Measurements from ENCODE around the gene IER3.

IER3 gene

DNA sequence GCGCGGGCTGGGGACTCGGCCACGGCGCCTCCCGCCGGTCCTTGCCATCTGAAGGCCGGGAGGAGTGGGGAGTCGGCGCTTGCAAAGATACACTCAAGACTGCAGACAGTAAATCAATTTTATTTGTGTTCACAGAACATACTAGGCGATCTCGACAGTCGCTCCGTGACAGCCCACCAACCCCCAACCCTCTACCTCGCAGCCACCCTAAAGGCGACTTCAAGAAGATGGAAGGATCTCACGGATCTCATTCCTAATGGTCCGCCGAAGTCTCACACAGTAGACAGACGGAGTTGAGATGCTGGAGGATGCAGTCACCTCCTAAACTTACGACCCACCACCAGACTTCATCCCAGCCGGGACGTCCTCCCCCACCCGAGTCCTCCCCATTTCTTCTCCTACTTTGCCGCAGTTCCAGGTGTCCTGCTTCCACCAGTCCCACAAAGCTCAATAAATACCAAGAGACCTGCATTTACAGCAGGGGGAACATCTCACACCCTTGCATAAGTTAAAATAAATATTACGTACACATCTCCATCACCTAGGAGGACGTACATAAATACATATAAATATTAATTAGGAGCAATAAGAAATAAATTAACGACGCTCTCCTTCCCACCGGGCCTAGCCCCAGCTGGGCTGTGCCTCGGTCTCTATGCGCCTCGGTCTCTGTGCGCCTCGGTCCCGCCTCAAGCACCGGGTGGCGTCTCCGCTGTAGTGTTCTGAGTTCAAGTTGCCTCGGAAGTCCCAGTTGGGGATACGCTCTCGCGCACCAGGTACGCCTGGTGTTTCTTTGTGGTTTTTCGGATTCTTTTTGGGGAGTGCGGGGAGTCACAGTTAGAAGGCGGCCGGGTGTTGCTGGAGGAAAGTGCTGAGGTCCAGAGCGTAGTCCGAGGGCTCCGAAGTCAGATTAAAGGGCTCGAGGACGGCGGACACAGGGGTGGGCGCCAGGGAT is 971 bp downstream of the IER3 start (continued):
- TF ChIP-seq ZNF362 (tag by site-specific recombination; IDR thresholded peaks at IDR 0.05) (no peak), ZNF133 (tag by site-specific recombination; IDR thresholded peaks at IDR 0.05) (no peak), ZNF837 (tag by site-specific recombination; IDR thresholded peaks at IDR 0.05) (no peak), ZNF600 (tag by site-specific recombination; IDR thresholded peaks at IDR 0.05) (peak; percentile 16; the same call in 1 of the 2 replicates), ZNF843 (tag by site-specific recombination; IDR thresholded peaks at IDR 0.05) (no peak; the same call in 1 of the 2 replicates), AEBP2 (tag by site-specific recombination; IDR thresholded peaks at IDR 0.05; ENCODE audit: borderline replicate concordance) (no peak), ZNF335 (tag by site-specific recombination; conservative IDR thresholded peaks at IDR 0.05) (peak; percentile 44), KLF9 (tag by site-specific recombination; IDR thresholded peaks at IDR 0.05; ENCODE audit: low read depth) (no peak), ZNF223 (tag by site-specific recombination; IDR thresholded peaks at IDR 0.05) (no peak), HOXD13 (CRISPR knock-in tag; IDR thresholded peaks at IDR 0.05; ENCODE audit: borderline replicate concordance) (no peak), ZNF677 (tag by site-specific recombination; IDR thresholded peaks at IDR 0.05) (no peak), ZNF416 (tag by site-specific recombination; IDR thresholded peaks at IDR 0.05) (no peak), ZNF221 (tag by site-specific recombination; IDR thresholded peaks at IDR 0.05; ENCODE audit: borderline replicate concordance) (no peak), YY1 (tag by site-specific recombination; IDR thresholded peaks at IDR 0.05) (no peak), ZBTB1 (tag by site-specific recombination; IDR thresholded peaks at IDR 0.05) (no peak)
- TF ChIP-seq, protein P1, sequence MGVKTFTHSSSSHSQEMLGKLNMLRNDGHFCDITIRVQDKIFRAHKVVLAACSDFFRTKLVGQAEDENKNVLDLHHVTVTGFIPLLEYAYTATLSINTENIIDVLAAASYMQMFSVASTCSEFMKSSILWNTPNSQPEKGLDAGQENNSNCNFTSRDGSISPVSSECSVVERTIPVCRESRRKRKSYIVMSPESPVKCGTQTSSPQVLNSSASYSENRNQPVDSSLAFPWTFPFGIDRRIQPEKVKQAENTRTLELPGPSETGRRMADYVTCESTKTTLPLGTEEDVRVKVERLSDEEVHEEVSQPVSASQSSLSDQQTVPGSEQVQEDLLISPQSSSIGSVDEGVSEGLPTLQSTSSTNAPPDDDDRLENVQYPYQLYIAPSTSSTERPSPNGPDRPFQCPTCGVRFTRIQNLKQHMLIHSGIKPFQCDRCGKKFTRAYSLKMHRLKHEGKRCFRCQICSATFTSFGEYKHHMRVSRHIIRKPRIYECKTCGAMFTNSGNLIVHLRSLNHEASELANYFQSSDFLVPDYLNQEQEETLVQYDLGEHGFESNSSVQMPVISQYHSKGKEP (tag by site-specific recombination; IDR thresholded peaks at IDR 0.05) = 0 out of 2 replicates have a peak, but pooled peaks have one; percentile 29
- TF ChIP-seq, protein P2, sequence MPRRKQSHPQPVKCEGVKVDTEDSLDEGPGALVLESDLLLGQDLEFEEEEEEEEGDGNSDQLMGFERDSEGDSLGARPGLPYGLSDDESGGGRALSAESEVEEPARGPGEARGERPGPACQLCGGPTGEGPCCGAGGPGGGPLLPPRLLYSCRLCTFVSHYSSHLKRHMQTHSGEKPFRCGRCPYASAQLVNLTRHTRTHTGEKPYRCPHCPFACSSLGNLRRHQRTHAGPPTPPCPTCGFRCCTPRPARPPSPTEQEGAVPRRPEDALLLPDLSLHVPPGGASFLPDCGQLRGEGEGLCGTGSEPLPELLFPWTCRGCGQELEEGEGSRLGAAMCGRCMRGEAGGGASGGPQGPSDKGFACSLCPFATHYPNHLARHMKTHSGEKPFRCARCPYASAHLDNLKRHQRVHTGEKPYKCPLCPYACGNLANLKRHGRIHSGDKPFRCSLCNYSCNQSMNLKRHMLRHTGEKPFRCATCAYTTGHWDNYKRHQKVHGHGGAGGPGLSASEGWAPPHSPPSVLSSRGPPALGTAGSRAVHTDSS (tag by site-specific recombination; IDR thresholded peaks at IDR 0.05) = no peak
- TF ChIP-seq, protein P3, sequence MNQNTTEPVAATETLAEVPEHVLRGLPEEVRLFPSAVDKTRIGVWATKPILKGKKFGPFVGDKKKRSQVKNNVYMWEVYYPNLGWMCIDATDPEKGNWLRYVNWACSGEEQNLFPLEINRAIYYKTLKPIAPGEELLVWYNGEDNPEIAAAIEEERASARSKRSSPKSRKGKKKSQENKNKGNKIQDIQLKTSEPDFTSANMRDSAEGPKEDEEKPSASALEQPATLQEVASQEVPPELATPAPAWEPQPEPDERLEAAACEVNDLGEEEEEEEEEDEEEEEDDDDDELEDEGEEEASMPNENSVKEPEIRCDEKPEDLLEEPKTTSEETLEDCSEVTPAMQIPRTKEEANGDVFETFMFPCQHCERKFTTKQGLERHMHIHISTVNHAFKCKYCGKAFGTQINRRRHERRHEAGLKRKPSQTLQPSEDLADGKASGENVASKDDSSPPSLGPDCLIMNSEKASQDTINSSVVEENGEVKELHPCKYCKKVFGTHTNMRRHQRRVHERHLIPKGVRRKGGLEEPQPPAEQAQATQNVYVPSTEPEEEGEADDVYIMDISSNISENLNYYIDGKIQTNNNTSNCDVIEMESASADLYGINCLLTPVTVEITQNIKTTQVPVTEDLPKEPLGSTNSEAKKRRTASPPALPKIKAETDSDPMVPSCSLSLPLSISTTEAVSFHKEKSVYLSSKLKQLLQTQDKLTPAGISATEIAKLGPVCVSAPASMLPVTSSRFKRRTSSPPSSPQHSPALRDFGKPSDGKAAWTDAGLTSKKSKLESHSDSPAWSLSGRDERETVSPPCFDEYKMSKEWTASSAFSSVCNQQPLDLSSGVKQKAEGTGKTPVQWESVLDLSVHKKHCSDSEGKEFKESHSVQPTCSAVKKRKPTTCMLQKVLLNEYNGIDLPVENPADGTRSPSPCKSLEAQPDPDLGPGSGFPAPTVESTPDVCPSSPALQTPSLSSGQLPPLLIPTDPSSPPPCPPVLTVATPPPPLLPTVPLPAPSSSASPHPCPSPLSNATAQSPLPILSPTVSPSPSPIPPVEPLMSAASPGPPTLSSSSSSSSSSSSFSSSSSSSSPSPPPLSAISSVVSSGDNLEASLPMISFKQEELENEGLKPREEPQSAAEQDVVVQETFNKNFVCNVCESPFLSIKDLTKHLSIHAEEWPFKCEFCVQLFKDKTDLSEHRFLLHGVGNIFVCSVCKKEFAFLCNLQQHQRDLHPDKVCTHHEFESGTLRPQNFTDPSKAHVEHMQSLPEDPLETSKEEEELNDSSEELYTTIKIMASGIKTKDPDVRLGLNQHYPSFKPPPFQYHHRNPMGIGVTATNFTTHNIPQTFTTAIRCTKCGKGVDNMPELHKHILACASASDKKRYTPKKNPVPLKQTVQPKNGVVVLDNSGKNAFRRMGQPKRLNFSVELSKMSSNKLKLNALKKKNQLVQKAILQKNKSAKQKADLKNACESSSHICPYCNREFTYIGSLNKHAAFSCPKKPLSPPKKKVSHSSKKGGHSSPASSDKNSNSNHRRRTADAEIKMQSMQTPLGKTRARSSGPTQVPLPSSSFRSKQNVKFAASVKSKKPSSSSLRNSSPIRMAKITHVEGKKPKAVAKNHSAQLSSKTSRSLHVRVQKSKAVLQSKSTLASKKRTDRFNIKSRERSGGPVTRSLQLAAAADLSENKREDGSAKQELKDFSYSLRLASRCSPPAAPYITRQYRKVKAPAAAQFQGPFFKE (tag by site-specific recombination; IDR thresholded peaks at IDR 0.05; ENCODE audit: borderline replicate concordance) = no peak
- TF ChIP-seq, protein P4, sequence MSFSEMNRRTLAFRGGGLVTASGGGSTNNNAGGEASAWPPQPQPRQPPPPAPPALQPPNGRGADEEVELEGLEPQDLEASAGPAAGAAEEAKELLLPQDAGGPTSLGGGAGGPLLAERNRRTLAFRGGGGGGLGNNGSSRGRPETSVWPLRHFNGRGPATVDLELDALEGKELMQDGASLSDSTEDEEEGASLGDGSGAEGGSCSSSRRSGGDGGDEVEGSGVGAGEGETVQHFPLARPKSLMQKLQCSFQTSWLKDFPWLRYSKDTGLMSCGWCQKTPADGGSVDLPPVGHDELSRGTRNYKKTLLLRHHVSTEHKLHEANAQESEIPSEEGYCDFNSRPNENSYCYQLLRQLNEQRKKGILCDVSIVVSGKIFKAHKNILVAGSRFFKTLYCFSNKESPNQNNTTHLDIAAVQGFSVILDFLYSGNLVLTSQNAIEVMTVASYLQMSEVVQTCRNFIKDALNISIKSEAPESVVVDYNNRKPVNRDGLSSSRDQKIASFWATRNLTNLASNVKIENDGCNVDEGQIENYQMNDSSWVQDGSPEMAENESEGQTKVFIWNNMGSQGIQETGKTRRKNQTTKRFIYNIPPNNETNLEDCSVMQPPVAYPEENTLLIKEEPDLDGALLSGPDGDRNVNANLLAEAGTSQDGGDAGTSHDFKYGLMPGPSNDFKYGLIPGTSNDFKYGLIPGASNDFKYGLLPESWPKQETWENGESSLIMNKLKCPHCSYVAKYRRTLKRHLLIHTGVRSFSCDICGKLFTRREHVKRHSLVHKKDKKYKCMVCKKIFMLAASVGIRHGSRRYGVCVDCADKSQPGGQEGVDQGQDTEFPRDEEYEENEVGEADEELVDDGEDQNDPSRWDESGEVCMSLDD (tag by site-specific recombination; IDR thresholded peaks at IDR 0.05) = peak; percentile 79
- TF ChIP-seq, protein P5, sequence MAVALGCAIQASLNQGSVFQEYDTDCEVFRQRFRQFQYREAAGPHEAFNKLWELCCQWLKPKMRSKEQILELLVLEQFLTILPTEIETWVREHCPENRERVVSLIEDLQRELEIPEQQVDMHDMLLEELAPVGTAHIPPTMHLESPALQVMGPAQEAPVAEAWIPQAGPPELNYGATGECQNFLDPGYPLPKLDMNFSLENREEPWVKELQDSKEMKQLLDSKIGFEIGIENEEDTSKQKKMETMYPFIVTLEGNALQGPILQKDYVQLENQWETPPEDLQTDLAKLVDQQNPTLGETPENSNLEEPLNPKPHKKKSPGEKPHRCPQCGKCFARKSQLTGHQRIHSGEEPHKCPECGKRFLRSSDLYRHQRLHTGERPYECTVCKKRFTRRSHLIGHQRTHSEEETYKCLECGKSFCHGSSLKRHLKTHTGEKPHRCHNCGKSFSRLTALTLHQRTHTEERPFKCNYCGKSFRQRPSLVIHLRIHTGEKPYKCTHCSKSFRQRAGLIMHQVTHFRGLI (tag by site-specific recombination; IDR thresholded peaks at IDR 0.05) = peak; percentile 26; the same call in 1 of the 2 replicates
